Measurements from ENCODE around the gene ITPA. TPM values are rescaled to one million over a fixed set of nuclear protein-coding genes. Genes with fewer than 3 reads are reported as not detected.
A peak's percentile ranks its signal among the peaks of the same experiment; 100 is the strongest.

Gene ITPA
- total and polyA plus RNA-seq, 2 of the 13 experiments (the other 11 are each of a cell fraction or from before 2014, with no cell fraction given) = 60.1 to 103 TPM

- TF ChIP-seq TFE3 (CRISPR knock-in tag; IDR thresholded peaks at IDR 0.05) (no peak), ZNF501 (CRISPR knock-in tag; IDR thresholded peaks at IDR 0.05) (no peak), ZNF451 (CRISPR knock-in tag; IDR thresholded peaks at IDR 0.05) (no peak), GPN1 (CRISPR knock-in tag; IDR thresholded peaks at IDR 0.05; ENCODE audit: borderline replicate concordance) (0 out of 2 replicates have a peak, but pooled peaks have one; percentile 68), ZNF225 (CRISPR knock-in tag; IDR thresholded peaks at IDR 0.05) (no peak), USF2 (IDR thresholded peaks at IDR 0.05; ENCODE audit: low read depth, low read length) (no peak), USF2 (CRISPR knock-in tag; IDR thresholded peaks at IDR 0.05; ENCODE audit: borderline replicate concordance) (no peak), ZBTB1 (CRISPR knock-in tag; IDR thresholded peaks at IDR 0.05; ENCODE audit: borderline replicate concordance) (no peak), ZNF605 (CRISPR knock-in tag; IDR thresholded peaks at IDR 0.05) (no peak), SATB2 (CRISPR knock-in tag; IDR thresholded peaks at IDR 0.05) (no peak), MIER3 (CRISPR knock-in tag; IDR thresholded peaks at IDR 0.05; ENCODE audit: borderline replicate concordance) (no peak), PHB2 (IDR thresholded peaks at IDR 0.05; ENCODE audit: partially characterized antibody) (no peak), WIZ (CRISPR knock-in tag; IDR thresholded peaks at IDR 0.05) (no peak), MTA1 (CRISPR knock-in tag; IDR thresholded peaks at IDR 0.05; ENCODE audit: borderline replicate concordance) (peak; percentile 28; the same call in 1 of the 2 replicates), ZNF17 (CRISPR knock-in tag; IDR thresholded peaks at IDR 0.05) (no peak), U2AF1 (optimal IDR thresholded peaks at IDR 0.05; ENCODE audit: low read depth, low read length) (no peak), SAP130 (CRISPR knock-in tag; IDR thresholded peaks at IDR 0.05; ENCODE audit: low read depth) (no peak), ZSCAN21 (CRISPR knock-in tag; IDR thresholded peaks at IDR 0.05; ENCODE audit: borderline replicate concordance) (no peak), ZNF883 (CRISPR knock-in tag; IDR thresholded peaks at IDR 0.05; ENCODE audit: not compliant biosample characterization) (no peak), SSRP1 (CRISPR knock-in tag; IDR thresholded peaks at IDR 0.05) (no peak)
- TF ChIP-seq, protein P1, sequence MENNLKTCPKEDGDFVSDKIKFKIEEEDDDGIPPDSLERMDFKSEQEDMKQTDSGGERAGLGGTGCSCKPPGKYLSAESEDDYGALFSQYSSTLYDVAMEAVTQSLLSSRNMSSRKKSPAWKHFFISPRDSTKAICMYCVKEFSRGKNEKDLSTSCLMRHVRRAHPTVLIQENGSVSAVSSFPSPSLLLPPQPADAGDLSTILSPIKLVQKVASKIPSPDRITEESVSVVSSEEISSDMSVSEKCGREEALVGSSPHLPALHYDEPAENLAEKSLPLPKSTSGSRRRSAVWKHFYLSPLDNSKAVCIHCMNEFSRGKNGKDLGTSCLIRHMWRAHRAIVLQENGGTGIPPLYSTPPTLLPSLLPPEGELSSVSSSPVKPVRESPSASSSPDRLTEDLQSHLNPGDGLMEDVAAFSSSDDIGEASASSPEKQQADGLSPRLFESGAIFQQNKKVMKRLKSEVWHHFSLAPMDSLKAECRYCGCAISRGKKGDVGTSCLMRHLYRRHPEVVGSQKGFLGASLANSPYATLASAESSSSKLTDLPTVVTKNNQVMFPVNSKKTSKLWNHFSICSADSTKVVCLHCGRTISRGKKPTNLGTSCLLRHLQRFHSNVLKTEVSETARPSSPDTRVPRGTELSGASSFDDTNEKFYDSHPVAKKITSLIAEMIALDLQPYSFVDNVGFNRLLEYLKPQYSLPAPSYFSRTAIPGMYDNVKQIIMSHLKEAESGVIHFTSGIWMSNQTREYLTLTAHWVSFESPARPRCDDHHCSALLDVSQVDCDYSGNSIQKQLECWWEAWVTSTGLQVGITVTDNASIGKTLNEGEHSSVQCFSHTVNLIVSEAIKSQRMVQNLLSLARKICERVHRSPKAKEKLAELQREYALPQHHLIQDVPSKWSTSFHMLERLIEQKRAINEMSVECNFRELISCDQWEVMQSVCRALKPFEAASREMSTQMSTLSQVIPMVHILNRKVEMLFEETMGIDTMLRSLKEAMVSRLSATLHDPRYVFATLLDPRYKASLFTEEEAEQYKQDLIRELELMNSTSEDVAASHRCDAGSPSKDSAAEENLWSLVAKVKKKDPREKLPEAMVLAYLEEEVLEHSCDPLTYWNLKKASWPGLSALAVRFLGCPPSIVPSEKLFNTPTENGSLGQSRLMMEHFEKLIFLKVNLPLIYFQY (CRISPR knock-in tag; IDR thresholded peaks at IDR 0.05; ENCODE audit: borderline replicate concordance) = no peak
- TF ChIP-seq, protein P2, sequence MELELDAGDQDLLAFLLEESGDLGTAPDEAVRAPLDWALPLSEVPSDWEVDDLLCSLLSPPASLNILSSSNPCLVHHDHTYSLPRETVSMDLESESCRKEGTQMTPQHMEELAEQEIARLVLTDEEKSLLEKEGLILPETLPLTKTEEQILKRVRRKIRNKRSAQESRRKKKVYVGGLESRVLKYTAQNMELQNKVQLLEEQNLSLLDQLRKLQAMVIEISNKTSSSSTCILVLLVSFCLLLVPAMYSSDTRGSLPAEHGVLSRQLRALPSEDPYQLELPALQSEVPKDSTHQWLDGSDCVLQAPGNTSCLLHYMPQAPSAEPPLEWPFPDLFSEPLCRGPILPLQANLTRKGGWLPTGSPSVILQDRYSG (CRISPR knock-in tag; IDR thresholded peaks at IDR 0.05) = no peak
Observed at GRCh38 chr20:3227936-3228749, 18.8 kb downstream of the ITPA start (continued).

Measured in HepG2 (cell line).